ENCODE measurements around the gene TMA7B. TPM values are rescaled to one million over a fixed set of nuclear protein-coding genes. Genes with fewer than 3 reads are reported as not detected.
"Not testable (repeated sequence)": the region's sequence is repeated elsewhere in the genome, so short reads cannot be mapped to it uniquely, and the experiment has no call there.

Gene TMA7B
- total RNA-seq, 2 experiments from 2014 or later, result 1.0 to 1.3 TPM

- Mint-ChIP-seq H3K9me3 (peaks cover 3% of the 10 kb centered on the region), H3K4me3 (no peak overlapping the region), H3K36me3 (peaks cover 33% of the 10 kb centered on the region), H3K4me1 (peaks cover 26% of the 10 kb centered on the region), H3K27ac (peak overlapping the region; percentile 13), H3K27me3 (no peaks in the 10 kb centered on the region)
- no peak for DNase-seq
Observed at GRCh38 chr22:39979048-39979447, 18.9 kb downstream of the TMA7B start.

GRCh38 chr22:39979458-39979857, 19.3 kb downstream of the TMA7B start:
- peaks cover 3% of the 10 kb centered on the region for H3K9me3 Mint-ChIP-seq
- no peaks in the 10 kb centered on the region for H3K27me3 Mint-ChIP-seq
- H3K36me3 Mint-ChIP-seq, result peaks cover 33% of the 10 kb centered on the region
- DNase-seq, result no peak
- peak overlapping the region; percentile 13 for H3K27ac Mint-ChIP-seq
- H3K4me3 Mint-ChIP-seq, result no peak overlapping the region
- peaks cover 27% of the 10 kb centered on the region for H3K4me1 Mint-ChIP-seq

GRCh38 chr22:39980596-39980995, 20.4 kb downstream of the TMA7B start:
- peaks cover 35% of the 10 kb centered on the region for H3K4me1 Mint-ChIP-seq
- peak overlapping the region; percentile 19 for H3K4me3 Mint-ChIP-seq
- peaks cover 24% of the 10 kb centered on the region for H3K36me3 Mint-ChIP-seq
- no peak overlapping the region for H3K27ac Mint-ChIP-seq
- DNase-seq, result no peak
- H3K27me3 Mint-ChIP-seq, result no peaks in the 10 kb centered on the region
- H3K9me3 Mint-ChIP-seq, result peaks cover 3% of the 10 kb centered on the region

- no peaks in the 10 kb centered on the region for H3K27me3 Mint-ChIP-seq
- no peak overlapping the region for H3K27ac Mint-ChIP-seq
Observed at GRCh38 chr22:39983346-39983745, 23.1 kb downstream of the TMA7B start.

GRCh38 chr22:39984006-39984405, 23.8 kb downstream of the TMA7B start:
- Mint-ChIP-seq H3K9me3 (no peaks in the 10 kb centered on the region), H3K27ac (no peak overlapping the region), H3K4me3 (no peak overlapping the region), H3K27me3 (no peaks in the 10 kb centered on the region), H3K4me1 (peaks cover 38% of the 10 kb centered on the region), H3K36me3 (peaks cover 5% of the 10 kb centered on the region)
- no peak for DNase-seq

More at GRCh38 chr22:39983346-39983745, 23.1 kb downstream of the TMA7B start:
- H3K9me3 Mint-ChIP-seq, result no peaks in the 10 kb centered on the region
- no peak overlapping the region for H3K4me3 Mint-ChIP-seq
- no peak for DNase-seq
- peaks cover 41% of the 10 kb centered on the region for H3K4me1 Mint-ChIP-seq
- H3K36me3 Mint-ChIP-seq, result peaks cover 5% of the 10 kb centered on the region

- no peaks in the 10 kb centered on the region for H3K27me3 Mint-ChIP-seq
- H3K27ac Mint-ChIP-seq, result no peak overlapping the region
- no peaks in the 10 kb centered on the region for H3K36me3 Mint-ChIP-seq
- no peak overlapping the region for H3K4me3 Mint-ChIP-seq
- peaks cover 30% of the 10 kb centered on the region for H3K4me1 Mint-ChIP-seq
- no peaks in the 10 kb centered on the region for H3K9me3 Mint-ChIP-seq
- no peak for DNase-seq
Observed at GRCh38 chr22:39984746-39985145, 24.5 kb downstream of the TMA7B start.

- H3K4me3 Mint-ChIP-seq, result peak overlapping the region; percentile 8
- no peaks in the 10 kb centered on the region for H3K27me3 Mint-ChIP-seq
- H3K9me3 Mint-ChIP-seq, result no peaks in the 10 kb centered on the region
- peak; percentile 58 for DNase-seq
- H3K4me1 Mint-ChIP-seq, result peaks cover 23% of the 10 kb centered on the region
- no peaks in the 10 kb centered on the region for H3K36me3 Mint-ChIP-seq
- peak overlapping the region; percentile 28 for H3K27ac Mint-ChIP-seq
Observed at GRCh38 chr22:39985383-39986035, 25.3 kb downstream of the TMA7B start.

- H3K36me3 Mint-ChIP-seq, result no peaks in the 10 kb centered on the region
- no peak for DNase-seq
- no peaks in the 10 kb centered on the region for H3K9me3 Mint-ChIP-seq
- peaks cover 20% of the 10 kb centered on the region for H3K4me1 Mint-ChIP-seq
- no peaks in the 10 kb centered on the region for H3K27me3 Mint-ChIP-seq
- H3K4me3 Mint-ChIP-seq, result no peak overlapping the region
- no peak overlapping the region for H3K27ac Mint-ChIP-seq
Observed at GRCh38 chr22:39988386-39989114, 28.4 kb downstream of the TMA7B start.

- no peaks in the 10 kb centered on the region for H3K9me3 Mint-ChIP-seq
- DNase-seq, result no peak
- H3K4me3 Mint-ChIP-seq, result no peak overlapping the region
- no peaks in the 10 kb centered on the region for H3K27me3 Mint-ChIP-seq
- peaks cover 25% of the 10 kb centered on the region for H3K4me1 Mint-ChIP-seq
- no peaks in the 10 kb centered on the region for H3K36me3 Mint-ChIP-seq
- H3K27ac Mint-ChIP-seq, result no peak overlapping the region
Observed at GRCh38 chr22:39989633-39990032, 29.4 kb downstream of the TMA7B start.

GRCh38 chr22:39990686-39991085, 30.5 kb downstream of the TMA7B start:
- Mint-ChIP-seq H3K36me3 (no peaks in the 10 kb centered on the region), H3K27me3 (no peaks in the 10 kb centered on the region), H3K27ac (no peak overlapping the region), H3K9me3 (no peaks in the 10 kb centered on the region), H3K4me3 (no peak overlapping the region), H3K4me1 (peaks cover 16% of the 10 kb centered on the region)
- no peak for DNase-seq

GRCh38 chr22:39991159-39991860, 31.1 kb downstream of the TMA7B start:
- Mint-ChIP-seq H3K36me3 (no peaks in the 10 kb centered on the region), H3K27me3 (peaks cover 5% of the 10 kb centered on the region), H3K4me3 (no peak overlapping the region), H3K9me3 (no peaks in the 10 kb centered on the region), H3K27ac (no peak overlapping the region), H3K4me1 (peaks cover 13% of the 10 kb centered on the region)
- no peak for DNase-seq

- no peak for DNase-seq
- H3K4me3 Mint-ChIP-seq, result no peak overlapping the region
- peaks cover 5% of the 10 kb centered on the region for H3K27me3 Mint-ChIP-seq
- no peaks in the 10 kb centered on the region for H3K36me3 Mint-ChIP-seq
- no peak overlapping the region for H3K27ac Mint-ChIP-seq
- H3K9me3 Mint-ChIP-seq, result no peaks in the 10 kb centered on the region
- peaks cover 13% of the 10 kb centered on the region for H3K4me1 Mint-ChIP-seq
Observed at GRCh38 chr22:39992088-39992826, 32.1 kb downstream of the TMA7B start.

GRCh38 chr22:39992894-39993293, 32.7 kb downstream of the TMA7B start:
- H3K9me3 Mint-ChIP-seq, H3K27ac Mint-ChIP-seq, H3K4me3 Mint-ChIP-seq, DNase-seq, H3K36me3 Mint-ChIP-seq, H3K27me3 Mint-ChIP-seq: not testable (repeated sequence)
- peaks cover 13% of the 10 kb centered on the region for H3K4me1 Mint-ChIP-seq

GRCh38 chr22:39994041-39994565, 33.9 kb downstream of the TMA7B start:
- peaks cover 13% of the 10 kb centered on the region for H3K4me1 Mint-ChIP-seq
- DNase-seq, result peak; percentile 64
- peaks cover 5% of the 10 kb centered on the region for H3K27me3 Mint-ChIP-seq
- peak overlapping the region; percentile 30 for H3K4me3 Mint-ChIP-seq
- peak overlapping the region; percentile 84 for H3K27ac Mint-ChIP-seq
- H3K9me3 Mint-ChIP-seq, result no peaks in the 10 kb centered on the region
- H3K36me3 Mint-ChIP-seq, result no peaks in the 10 kb centered on the region

All from activated naive CD8-positive, alpha-beta T cell treated with anti-CD3 and anti-CD28 coated beads for 36 hours (primary cell).